NB4 (cell line): Measurements from ENCODE around the gene ITFG2.

Experiments used
- MAX ChIP-seq: IDR thresholded peaks from 2 replicates; pipeline ENCODE4 v1.6.1; 2011; ENCODE audit warnings: low read depth, low read length
- MYC ChIP-seq: IDR thresholded peaks from 2 replicates; pipeline ENCODE4 v1.6.1; 2011; ENCODE audit warnings: low read depth, low read length
- POLR2A ChIP-seq: IDR thresholded peaks from 2 replicates; pipeline ENCODE4 v1.6.1; 2011; ENCODE audit warnings: mild to moderate bottlenecking; ENCODE audit not compliant: insufficient read length; ENCODE audit errors: extremely low read depth
- TF ChIP-seq, protein P1 (sequence below): IDR thresholded peaks from one replicate; pipeline ENCODE4 v1.5.1; 2012; ENCODE audit warnings: low read depth, low read length

GRCh38 chr12:2783936-2784600 lies 28.4 kb upstream of the ITFG2 start:
- TF ChIP-seq, protein P1, sequence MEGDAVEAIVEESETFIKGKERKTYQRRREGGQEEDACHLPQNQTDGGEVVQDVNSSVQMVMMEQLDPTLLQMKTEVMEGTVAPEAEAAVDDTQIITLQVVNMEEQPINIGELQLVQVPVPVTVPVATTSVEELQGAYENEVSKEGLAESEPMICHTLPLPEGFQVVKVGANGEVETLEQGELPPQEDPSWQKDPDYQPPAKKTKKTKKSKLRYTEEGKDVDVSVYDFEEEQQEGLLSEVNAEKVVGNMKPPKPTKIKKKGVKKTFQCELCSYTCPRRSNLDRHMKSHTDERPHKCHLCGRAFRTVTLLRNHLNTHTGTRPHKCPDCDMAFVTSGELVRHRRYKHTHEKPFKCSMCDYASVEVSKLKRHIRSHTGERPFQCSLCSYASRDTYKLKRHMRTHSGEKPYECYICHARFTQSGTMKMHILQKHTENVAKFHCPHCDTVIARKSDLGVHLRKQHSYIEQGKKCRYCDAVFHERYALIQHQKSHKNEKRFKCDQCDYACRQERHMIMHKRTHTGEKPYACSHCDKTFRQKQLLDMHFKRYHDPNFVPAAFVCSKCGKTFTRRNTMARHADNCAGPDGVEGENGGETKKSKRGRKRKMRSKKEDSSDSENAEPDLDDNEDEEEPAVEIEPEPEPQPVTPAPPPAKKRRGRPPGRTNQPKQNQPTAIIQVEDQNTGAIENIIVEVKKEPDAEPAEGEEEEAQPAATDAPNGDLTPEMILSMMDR: peak; percentile 85
- TF ChIP-seq MYC (no peak), POLR2A (no peak), MAX (no peak)
